Measurements from ENCODE around the gene STAG3.
A peak's percentile ranks its signal among the peaks of the same experiment; 100 is the strongest.

STAG3 gene

DNA sequence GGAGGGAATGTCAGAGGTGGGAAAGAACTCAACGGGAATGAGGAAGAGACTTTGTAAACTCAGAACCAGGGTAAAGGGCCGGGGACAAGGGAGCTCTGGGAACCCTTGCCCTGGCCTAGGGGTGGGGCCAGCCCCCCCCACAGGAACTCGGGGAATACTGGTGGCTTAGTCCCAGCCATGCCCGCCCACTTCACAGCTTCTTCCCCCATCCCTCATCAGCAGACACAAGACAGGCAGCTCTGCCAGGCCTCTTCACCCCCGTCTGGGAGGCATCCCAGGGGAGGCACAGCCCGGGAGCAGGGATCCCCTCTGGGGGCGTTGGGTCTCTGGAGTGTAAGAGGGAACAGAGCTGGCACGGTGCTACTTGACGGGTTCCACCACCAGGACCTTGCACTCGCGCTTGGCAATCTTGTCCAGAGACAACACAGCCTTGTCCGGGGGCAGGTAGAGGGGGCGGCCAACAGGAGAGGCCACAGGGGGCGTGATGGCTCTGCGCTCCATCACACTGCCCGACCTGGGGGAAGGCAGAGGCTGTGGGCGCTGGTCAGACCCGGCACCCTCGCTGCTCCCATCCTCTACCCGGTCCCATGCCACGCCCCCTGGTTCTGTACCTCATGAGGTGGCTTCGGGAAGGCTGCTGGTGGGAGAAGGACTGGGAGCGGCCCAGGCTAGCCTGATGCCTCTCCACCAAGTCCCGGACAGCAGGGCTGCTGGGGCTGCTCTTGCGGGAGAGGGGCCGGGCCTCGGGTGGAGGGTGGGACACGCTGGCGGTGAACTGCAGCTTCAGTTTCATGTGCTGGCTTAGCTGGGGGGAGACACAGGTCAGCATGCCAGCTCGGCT, 22.8 kb upstream of the STAG3 start:
- no peak for DNase-seq (ENCODE audit: low read depth in 2 of 2)

- DNase-seq (ENCODE audit: low read depth in 2 of 2): no peak
Observed at GRCh38 chr7:100155553-100156317, 22.0 kb upstream of the STAG3 start.

- DNase-seq (ENCODE audit: low read depth in 2 of 2): no peak
Observed at GRCh38 chr7:100156331-100157068, 21.2 kb upstream of the STAG3 start.

DNA sequence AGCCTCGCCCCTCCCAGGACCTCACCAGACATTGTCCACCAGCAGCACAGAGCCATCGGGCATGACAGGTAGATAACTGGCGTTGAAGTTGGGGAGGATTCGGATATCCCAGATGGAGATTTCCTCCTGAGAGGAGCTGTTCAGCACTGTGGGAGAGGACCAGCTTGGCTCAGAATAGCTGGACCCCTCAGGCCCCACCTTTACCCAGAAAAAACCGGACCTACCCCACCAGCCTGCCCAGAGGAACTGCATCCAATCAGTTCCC, 20.7 kb upstream of the STAG3 start:
- no peak for DNase-seq (ENCODE audit: low read depth in 2 of 2)

DNA sequence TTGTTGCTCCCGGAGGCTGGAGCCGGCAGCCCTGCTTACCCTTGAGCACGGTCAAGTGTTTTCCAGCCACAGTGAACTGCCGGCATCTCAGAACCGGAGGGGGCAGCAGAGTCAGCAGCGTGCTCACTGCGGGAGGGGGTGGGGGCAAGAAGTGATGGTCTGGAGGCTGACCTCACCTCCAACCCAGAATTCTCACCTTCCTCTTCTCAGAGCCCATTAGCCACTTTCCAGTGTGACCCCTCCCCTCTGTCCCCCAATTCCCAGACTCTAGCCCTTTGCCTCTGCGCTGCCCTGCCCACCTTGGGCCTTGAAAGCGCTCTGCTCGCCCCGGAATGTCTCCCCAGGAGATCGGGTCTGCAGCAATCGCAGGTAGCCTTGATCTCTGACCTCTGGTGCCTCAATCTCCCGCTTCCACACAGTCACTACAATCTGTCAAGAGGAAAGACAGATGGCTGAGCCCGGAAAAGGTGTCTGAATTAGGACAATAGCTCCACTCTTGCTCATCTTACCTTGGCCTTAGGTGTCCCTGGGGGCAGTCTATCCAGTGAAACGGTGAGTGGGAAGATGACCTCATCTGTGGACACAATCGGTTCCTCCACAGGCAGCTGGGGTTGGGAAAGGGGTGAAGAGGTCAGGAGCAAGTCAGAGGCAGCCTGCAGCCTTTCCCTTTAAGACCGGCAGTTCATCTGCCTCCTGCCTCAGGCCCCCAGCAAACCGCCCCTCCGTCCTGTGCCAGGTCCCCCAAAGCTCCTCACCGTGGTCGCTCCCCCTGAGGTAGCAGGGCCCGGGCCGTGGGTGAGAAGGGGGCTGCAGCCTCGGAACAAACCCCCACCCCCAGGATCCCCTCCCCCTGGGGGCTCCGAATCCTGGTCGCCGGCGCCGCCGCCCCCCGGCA, 20.1 kb upstream of the STAG3 start:
- DNase-seq (ENCODE audit: low read depth in 2 of 2): no peak

- DNase-seq (ENCODE audit: low read depth in 2 of 2): peak; percentile 84 to 95
Observed at GRCh38 chr7:100158229-100159098, 19.3 kb upstream of the STAG3 start, which contains the start of gene TRAPPC14. TSS of gene TRAPPC14 (minus strand) at chr7:100158723. CDS start at chr7:100158499, 224 bp downstream.

DNA sequence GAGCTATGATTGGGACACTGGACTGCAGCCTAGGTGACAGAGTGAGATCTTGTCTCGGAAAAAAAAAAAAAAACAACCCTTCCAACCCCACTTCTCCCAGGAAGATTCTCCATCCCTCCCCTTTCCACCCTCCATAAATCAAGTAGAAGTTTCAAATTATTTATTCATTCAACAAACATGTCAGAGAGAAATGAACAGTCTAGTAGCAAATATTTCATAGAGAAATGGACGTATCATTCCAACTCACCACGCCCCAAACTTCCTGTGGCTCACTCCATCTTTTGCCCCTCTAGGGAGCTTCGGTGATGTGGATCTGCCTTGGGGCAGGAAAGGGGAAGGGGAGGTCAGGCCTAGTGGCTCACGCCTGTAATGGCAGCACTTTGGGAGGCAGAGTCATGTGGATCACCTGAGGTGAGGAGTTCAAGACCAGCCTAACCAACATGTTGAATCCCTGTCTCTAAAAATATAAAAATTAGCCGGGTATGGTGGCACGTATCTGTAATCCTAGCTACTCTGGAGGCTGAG, 18.6 kb upstream of the STAG3 start:
- DNase-seq (ENCODE audit: low read depth in 2 of 2): no peak

GRCh38 chr7:100160067-100160466, 17.7 kb upstream of the STAG3 start:
- DNase-seq (ENCODE audit: low read depth in 2 of 2): no peak

DNA sequence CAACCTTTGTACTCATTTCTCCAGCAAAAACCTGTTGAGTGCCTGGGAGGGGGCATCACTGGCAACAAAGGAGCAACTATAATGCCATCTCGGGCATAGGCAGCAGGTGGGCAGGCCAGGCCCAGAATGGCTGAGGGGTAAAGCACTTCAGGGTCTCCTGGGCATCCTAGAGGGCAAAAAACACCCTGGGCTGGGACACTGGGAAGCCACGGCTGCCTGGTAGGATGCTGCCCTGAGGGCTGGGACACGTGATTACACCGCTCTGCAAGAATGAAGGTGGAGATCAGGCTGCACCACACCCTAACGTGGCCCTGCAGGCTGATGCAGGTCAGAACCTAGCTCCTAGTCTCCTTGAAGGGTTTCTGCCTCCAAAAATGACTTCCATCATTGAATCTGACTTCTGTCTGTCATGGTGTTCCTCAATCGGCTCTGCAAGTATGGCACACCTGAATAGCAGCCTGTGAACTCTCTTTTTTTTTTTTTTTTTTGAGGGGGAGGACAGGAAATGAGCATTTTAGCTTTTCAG, 14.6 kb upstream of the STAG3 start:
- DNase-seq (ENCODE audit: low read depth in 2 of 2): no peak

DNA sequence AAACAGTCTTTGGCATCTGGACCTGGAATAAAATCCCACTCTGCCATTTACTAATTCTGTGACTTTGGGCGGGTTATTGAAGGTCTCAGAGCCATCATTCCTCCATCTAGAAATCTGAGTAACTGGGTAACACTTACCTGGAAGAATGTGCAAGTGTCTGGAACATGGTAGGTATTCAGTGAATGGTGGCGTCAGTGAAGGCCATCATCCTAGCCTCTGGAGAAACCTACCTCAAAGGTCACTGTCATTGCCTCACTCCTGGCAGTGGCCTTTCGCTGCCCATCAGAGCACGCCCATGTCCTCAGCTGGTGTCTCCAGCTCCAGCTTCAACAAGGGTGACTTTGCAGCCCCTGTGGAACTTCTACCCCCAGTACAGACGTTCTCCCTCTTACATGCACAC, 13.8 kb upstream of the STAG3 start:
- DNase-seq (ENCODE audit: low read depth in 2 of 2): no peak

- no peak for DNase-seq (ENCODE audit: low read depth in 2 of 2)
Observed at GRCh38 chr7:100166317-100166940, 11.3 kb upstream of the STAG3 start.

GRCh38 chr7:100166970-100167911, 10.5 kb upstream of the STAG3 start:
- no peak for DNase-seq (ENCODE audit: low read depth in 2 of 2)

DNA sequence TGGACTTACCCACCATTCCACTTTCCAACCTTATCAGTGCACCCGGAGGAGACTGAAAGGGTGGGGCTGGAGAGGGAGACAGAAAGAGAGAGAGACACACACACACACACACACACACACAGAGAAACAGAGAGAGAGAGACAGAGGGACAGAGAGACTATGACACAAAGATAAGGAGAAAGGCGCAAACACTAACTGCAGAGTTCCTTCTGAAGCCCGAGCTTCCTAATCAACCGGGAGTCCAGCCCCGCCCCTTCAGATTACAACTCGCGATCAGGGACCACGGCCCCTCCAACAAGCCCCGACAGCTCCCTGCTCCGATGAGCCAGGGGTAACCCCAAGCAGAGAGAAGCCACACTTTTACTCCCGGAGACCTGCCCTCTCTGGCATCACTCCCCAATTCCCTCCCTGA, 9.8 kb upstream of the STAG3 start:
- DNase-seq (ENCODE audit: low read depth in 2 of 2): no peak

DNA sequence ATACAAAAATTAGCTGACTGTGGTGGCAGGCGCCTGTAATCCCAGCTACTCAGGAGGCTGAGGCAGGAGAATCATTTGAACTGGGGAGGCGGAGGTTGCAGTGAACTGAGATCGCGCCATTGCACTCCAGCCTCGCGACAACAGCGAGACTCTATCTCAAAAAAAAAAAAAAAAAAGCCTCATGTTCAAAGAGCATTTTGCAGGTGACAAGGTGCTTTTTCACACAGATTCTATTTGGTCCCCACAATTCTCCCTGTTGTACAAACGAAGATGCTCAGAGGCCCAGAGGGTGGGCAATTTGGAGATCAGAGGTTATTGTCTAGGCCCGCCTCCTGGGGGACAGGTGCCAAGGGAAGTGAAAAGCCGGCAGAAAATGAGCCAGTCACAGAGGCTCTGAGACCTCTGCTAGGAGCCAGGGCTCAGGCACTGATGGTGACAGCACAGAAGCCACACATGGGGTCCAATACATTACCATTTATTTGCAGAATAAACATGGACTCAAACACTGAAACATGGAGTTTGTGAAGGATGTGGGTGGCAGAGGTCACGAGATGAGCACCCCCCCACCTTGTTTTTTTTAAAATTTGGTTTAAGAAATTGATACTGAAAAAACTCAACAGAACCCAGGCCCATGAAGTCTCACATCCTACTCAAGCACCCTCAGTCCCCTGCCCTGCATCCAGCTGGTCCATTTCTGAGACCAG, 8.4 kb upstream of the STAG3 start:
- DNase-seq (ENCODE audit: low read depth in 2 of 2): no peak

DNA sequence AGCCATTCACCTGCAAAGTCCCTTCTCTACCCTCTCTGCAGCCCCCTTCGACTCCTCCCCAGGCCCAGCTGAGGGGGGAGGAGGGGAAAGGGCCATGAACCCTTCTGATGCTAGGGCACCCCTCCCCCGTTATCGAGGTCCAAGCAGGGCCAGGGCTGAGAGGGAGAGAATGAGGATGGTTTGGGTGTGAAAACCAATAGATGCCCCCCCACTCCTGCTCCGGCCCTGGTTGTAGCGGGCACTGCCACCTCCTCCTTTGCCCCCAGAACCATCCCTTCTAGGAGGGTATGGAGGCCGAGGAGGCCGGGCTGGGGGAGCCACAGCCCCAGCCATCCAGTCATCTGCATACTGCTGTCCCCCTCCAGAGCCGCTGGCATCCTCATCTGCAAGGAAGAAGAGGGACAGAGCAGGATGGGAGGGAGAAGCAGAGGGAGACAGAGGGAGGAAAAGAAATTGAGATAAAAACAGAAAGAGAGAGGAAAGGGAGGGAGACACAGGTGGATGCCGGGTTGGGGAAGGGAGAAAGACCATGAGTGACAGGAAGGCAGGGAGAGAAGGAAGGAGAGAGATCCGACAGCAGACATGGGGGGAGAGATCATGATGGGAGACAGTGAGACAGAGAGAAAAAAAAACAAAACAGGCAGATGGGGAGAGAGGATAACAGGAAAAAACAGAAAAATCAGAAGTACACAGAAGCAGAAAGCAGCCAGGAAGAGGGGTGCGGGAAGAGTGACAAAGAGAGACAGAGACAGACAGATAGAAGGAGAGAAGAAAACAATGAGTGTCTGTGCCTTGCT, 7.4 kb upstream of the STAG3 start:
- no peak for DNase-seq (ENCODE audit: low read depth in 2 of 2)

GRCh38 chr7:100171087-100171681, 6.5 kb upstream of the STAG3 start:
- no peak for DNase-seq (ENCODE audit: low read depth in 2 of 2)

DNA sequence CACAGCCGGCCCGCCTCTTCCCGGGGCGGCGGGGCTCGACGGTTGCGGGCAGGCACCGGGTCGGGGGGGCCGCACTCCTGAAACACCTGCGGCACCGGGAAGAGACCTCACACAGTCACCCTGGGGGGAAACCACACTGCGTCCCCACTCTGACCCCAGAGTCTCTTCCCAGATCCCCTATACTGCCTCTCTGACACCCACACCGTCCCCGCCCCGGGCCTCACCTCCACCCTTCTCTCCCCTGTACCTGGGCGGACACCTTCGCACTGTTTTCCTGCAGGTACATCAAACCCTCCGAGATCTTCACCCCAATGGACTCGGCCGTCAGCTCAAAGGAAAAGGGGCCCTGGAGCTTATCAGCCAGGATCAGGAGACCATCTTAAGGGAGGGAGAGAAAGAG, 5.9 kb upstream of the STAG3 start:
- DNase-seq (ENCODE audit: low read depth in 2 of 2): no peak
